ENCODE measurements around the gene TUFT1. TPM values are rescaled to one million over a fixed set of nuclear protein-coding genes. Genes with fewer than 3 reads are reported as not detected.
A peak's percentile ranks its signal among the peaks of the same experiment; 100 is the strongest.

Gene TUFT1
- total and polyA plus RNA-seq, 2 of the 13 experiments (the other 11 are each of a cell fraction or from before 2014, with no cell fraction given): 6.4 to 7.3 TPM

DNA sequence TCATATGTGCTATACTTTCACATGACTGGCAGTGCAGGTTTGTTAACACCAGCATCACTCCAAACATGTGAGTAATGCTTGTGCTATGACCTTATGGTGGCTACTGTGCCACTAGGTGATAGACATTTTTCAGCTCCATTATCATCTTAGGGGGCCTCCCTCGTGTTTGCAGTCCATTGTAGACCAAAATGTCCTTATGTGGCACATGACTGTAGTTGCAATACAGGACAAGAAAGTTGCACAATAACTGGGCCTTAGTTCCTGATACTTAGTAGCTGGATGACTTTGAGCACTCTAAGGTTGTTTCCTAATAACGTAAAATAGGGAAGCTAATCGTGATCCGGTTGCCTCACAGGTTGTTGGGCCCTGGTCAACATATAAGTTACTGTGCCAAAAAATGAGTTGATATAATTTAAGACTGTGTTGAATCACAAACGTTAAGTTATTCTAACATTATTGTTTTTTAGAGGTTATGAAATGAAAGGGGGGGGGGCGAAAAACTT, 71.2 kb downstream of the TUFT1 start (continued):
- TF ChIP-seq, protein P1, sequence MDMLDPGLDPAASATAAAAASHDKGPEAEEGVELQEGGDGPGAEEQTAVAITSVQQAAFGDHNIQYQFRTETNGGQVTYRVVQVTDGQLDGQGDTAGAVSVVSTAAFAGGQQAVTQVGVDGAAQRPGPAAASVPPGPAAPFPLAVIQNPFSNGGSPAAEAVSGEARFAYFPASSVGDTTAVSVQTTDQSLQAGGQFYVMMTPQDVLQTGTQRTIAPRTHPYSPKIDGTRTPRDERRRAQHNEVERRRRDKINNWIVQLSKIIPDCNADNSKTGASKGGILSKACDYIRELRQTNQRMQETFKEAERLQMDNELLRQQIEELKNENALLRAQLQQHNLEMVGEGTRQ (IDR thresholded peaks at IDR 0.05; ENCODE audit: low read depth, low read length): peak; percentile 32; the same call in 1 of the 2 replicates
- TF ChIP-seq, protein P1 (CRISPR knock-in tag; IDR thresholded peaks at IDR 0.05; ENCODE audit: borderline replicate concordance): peak; percentile 68; the same call in 1 of the 2 replicates

DNA sequence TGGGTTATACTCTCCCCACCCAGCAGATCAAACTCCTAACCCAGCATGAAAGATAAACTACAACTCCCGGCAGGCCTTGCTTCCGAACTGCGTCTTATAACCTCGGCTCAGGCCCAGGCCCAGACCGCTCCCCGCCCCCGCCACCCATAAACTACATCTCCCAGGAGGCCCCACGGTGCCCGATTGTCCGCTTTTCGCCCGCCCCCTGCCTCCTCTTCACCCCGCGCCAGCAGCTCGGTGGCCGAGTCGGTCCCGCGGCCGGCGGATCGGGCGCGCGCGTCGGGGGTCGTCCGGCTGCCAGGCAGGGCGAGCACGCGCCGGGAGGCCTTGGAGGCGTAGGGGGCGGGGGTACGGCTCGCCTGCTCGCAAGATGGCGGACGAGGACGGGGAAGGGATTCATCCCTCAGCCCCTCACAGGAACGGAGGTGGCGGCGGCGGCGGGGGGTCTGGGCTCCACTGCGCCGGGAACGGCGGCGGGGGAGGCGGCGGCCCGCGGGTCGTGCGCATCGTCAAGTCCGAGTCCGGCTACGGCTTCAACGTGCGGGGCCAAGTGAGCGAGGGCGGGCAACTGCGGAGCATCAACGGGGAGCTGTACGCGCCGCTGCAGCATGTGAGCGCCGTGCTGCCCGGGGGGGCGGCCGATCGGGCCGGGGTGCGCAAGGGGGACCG, 71.9 kb downstream of the TUFT1 start, which contains the start of gene SNX27:
Gene SNX27, plus strand, starts transcription at position 219 of the 669 bp plus-strand sequence. Its CDS starts 152 bp downstream, at position 371.
- ChIA-PET CTCF (ENCODE audit: low intra/inter-chr PET ratio, low total read pairs) (no interaction called here), POLR2A (interaction anchor here (0.7 to 2.2 kb wide), 13 partner anchors 8 to 605 kb away, joined by 3 to 16 read pairs (median 5); partner anchors contain the start of genes MINDY1, MRPL9, RORC and TUFT1)
- H4K20me1 ChIP-seq (ENCODE audit: insufficient read depth, low read length): no peaks in the 10 kb centered on the region
- in situ Hi-C loops (cut with HindIII; ENCODE audit: extremely low pct_ligation_motif_present, low pct_unique_long_range_greater_than_20kb): no loop called here
- no peaks in the 10 kb centered on the region for H3K36me3 ChIP-seq (replicated peaks in 1 of 2; ENCODE audit: control insufficient read depth in 1 of 2, insufficient read depth in 2 of 2, low read length in 2 of 2)
- peaks cover 21% of the 10 kb centered on the region for H3K79me2 ChIP-seq (ENCODE audit: insufficient read depth, low read length)
- ATAC-seq (peak; percentile 96), DNase-seq (ENCODE audit: low spot score) (peak; percentile 92), FAIRE-seq (no peak)
- peak within 1 kb of the TSS; percentile 81 for H3K4me2 ChIP-seq (ENCODE audit: low read depth, low read length)
- H3K4me1 ChIP-seq (ENCODE audit: insufficient read depth, low read length): peaks cover 64% of the 10 kb centered on the region
- intact Hi-C loops (cut with micrococcal nuclease; ENCODE audit: unreplicated experiment): no loop called here
- peak within 1 kb of the TSS; percentile 37 for H2AFZ ChIP-seq (ENCODE audit: low read length)
- peak within 1 kb of the TSS; percentile 74 for H3K27ac ChIP-seq (ENCODE audit: extremely low read length, insufficient read depth, low read length)
- BruUV-seq (replicated peaks): no TSS peak
- peak within 1 kb of the TSS; percentile 86 to 99 (median 91) for H3K4me3 ChIP-seq (replicated peaks in 1 of 3; ENCODE audit: insufficient read depth in 1 of 3, low read depth in 2 of 3, low read length in 3 of 3)
- no peaks in the 10 kb centered on the region for H3K27me3 ChIP-seq (ENCODE audit: control insufficient read depth in 1 of 2, insufficient read depth in 2 of 2, low read length in 2 of 2)
- WGBS (ENCODE audit: low lambda C conversion rate): 0% methylated on average over 11 of the region's 79 CpGs
- no peaks in the 10 kb centered on the region for H3K9me3 ChIP-seq (ENCODE audit: low read length)
- peak within 1 kb of the TSS; percentile 82 for H3K9ac ChIP-seq (ENCODE audit: insufficient read depth, low read depth, low read length)
- TF ChIP-seq THAP11 (CRISPR knock-in tag; IDR thresholded peaks at IDR 0.05): peak; percentile 99
- TF ChIP-seq NR1H2 (CRISPR knock-in tag; IDR thresholded peaks at IDR 0.05; ENCODE audit: borderline replicate concordance, low read depth): no peak
- no peak for TF ChIP-seq LCORL (IDR thresholded peaks at IDR 0.05)
- TF ChIP-seq LCORL (CRISPR knock-in tag; IDR thresholded peaks at IDR 0.05): no peak
- TF ChIP-seq, protein P2, sequence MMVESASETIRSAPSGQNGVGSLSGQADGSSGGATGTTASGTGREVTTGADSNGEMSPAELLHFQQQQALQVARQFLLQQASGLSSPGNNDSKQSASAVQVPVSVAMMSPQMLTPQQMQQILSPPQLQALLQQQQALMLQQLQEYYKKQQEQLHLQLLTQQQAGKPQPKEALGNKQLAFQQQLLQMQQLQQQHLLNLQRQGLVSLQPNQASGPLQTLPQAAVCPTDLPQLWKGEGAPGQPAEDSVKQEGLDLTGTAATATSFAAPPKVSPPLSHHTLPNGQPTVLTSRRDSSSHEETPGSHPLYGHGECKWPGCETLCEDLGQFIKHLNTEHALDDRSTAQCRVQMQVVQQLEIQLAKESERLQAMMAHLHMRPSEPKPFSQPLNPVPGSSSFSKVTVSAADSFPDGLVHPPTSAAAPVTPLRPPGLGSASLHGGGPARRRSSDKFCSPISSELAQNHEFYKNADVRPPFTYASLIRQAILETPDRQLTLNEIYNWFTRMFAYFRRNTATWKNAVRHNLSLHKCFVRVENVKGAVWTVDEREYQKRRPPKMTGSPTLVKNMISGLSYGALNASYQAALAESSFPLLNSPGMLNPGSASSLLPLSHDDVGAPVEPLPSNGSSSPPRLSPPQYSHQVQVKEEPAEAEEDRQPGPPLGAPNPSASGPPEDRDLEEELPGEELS (CRISPR knock-in tag; IDR thresholded peaks at IDR 0.05): no peak
- TF ChIP-seq, protein P3, sequence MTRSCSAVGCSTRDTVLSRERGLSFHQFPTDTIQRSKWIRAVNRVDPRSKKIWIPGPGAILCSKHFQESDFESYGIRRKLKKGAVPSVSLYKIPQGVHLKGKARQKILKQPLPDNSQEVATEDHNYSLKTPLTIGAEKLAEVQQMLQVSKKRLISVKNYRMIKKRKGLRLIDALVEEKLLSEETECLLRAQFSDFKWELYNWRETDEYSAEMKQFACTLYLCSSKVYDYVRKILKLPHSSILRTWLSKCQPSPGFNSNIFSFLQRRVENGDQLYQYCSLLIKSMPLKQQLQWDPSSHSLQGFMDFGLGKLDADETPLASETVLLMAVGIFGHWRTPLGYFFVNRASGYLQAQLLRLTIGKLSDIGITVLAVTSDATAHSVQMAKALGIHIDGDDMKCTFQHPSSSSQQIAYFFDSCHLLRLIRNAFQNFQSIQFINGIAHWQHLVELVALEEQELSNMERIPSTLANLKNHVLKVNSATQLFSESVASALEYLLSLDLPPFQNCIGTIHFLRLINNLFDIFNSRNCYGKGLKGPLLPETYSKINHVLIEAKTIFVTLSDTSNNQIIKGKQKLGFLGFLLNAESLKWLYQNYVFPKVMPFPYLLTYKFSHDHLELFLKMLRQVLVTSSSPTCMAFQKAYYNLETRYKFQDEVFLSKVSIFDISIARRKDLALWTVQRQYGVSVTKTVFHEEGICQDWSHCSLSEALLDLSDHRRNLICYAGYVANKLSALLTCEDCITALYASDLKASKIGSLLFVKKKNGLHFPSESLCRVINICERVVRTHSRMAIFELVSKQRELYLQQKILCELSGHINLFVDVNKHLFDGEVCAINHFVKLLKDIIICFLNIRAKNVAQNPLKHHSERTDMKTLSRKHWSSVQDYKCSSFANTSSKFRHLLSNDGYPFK (CRISPR knock-in tag; IDR thresholded peaks at IDR 0.05; ENCODE audit: borderline replicate concordance): no peak
- no peak for TF ChIP-seq TAF15 (IDR thresholded peaks at IDR 0.05; ENCODE audit: low read depth, low read length, poor library complexity, severe bottlenecking)
- TF ChIP-seq NR2F1 (CRISPR knock-in tag; IDR thresholded peaks at IDR 0.05): no peak
- no peak for TF ChIP-seq ZNF572 (CRISPR knock-in tag; IDR thresholded peaks at IDR 0.05)
- no peak for TF ChIP-seq MBNL3 (CRISPR knock-in tag; conservative IDR thresholded peaks at IDR 0.05)
- peak; percentile 42; the same call in 1 of the 2 replicates for TF ChIP-seq CREB1 (IDR thresholded peaks at IDR 0.05)
- no peak for TF ChIP-seq CREB1 (CRISPR knock-in tag; IDR thresholded peaks at IDR 0.05)
- no peak for TF ChIP-seq ZNF33B (CRISPR knock-in tag; IDR thresholded peaks at IDR 0.05)
- no peak for TF ChIP-seq TCF7L2 (IDR thresholded peaks at IDR 0.05; ENCODE audit: low read depth, low read length)
